Cardiac fibroblast (primary cell): Measurements from ENCODE around the gene PRMT7.
A peak's percentile ranks its signal among the peaks of the same experiment; 100 is the strongest.

Experiments
- DNase-seq, 2 donors: peaks; one replicate each; pipeline versions ENCODE4 v3.0.0 to v3.0.0-alpha.2; 2010; ENCODE audit warnings: low read depth in 2 of 2
- H3K4me3 ChIP-seq, 2 donors: replicated peaks in 1 of 2; 1 replicate in 1 of 2; 2 replicates in 1 of 2; pipeline ENCODE4 v1.5.1; 2011; ENCODE audit warnings: low read depth in 2 of 2, low read length in 2 of 2, mild to moderate bottlenecking in 2 of 2, moderate library complexity in 1 of 2
- TF ChIP-seq, protein P1 (sequence below): IDR thresholded peaks from one replicate; pipeline ENCODE4 v1.5.1; 2011; ENCODE audit warnings: low read depth, mild to moderate bottlenecking, low read length, inconsistent platforms

Gene PRMT7

DNA sequence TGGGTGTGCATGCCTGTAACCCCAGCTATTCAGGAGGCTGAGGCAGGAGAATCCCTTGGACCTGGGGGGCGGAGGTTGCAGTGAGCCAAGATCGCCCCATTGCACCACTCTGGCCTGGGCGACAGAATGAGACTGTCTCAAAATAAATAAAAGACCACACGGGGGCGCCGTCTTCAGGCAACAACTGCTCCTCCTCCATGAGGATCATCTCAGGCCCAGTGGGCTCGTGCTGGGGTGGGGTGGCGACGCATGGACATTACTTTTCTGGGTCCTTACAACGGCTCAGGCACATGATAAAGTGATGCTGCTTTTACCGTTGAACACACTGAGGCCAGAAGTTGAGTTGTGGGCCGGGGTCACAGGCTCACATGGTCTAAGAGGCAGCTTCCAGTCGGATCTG is 56.2 kb downstream of the PRMT7 start:
- peak; percentile 41 to 53 for DNase-seq
- no peak overlapping the region for H3K4me3 ChIP-seq
- TF ChIP-seq, protein P1, sequence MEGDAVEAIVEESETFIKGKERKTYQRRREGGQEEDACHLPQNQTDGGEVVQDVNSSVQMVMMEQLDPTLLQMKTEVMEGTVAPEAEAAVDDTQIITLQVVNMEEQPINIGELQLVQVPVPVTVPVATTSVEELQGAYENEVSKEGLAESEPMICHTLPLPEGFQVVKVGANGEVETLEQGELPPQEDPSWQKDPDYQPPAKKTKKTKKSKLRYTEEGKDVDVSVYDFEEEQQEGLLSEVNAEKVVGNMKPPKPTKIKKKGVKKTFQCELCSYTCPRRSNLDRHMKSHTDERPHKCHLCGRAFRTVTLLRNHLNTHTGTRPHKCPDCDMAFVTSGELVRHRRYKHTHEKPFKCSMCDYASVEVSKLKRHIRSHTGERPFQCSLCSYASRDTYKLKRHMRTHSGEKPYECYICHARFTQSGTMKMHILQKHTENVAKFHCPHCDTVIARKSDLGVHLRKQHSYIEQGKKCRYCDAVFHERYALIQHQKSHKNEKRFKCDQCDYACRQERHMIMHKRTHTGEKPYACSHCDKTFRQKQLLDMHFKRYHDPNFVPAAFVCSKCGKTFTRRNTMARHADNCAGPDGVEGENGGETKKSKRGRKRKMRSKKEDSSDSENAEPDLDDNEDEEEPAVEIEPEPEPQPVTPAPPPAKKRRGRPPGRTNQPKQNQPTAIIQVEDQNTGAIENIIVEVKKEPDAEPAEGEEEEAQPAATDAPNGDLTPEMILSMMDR: peak; percentile 38

DNA sequence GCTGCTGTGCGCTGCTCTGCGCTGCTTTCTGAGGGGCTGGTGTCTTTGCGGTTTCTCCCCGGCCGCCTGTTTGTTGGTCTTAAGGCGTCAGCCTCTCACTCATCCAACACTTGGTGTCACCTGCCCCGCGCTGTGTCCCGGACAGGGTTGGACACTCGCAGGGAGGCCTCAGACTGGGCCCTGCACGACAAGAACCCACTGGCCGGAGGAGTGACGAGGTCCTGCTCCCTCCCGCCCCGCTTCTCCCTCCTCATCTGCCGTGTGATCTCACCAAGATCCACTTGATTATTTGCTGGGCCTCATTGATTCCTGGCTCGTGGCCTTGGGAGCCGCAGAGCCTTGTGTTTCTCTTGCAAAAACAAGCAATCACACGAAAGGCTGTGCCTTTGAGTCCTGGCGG is 56.6 kb downstream of the PRMT7 start:
- H3K4me3 ChIP-seq: no peak overlapping the region
- TF ChIP-seq, protein P1: no peak
- DNase-seq: no peak

DNA sequence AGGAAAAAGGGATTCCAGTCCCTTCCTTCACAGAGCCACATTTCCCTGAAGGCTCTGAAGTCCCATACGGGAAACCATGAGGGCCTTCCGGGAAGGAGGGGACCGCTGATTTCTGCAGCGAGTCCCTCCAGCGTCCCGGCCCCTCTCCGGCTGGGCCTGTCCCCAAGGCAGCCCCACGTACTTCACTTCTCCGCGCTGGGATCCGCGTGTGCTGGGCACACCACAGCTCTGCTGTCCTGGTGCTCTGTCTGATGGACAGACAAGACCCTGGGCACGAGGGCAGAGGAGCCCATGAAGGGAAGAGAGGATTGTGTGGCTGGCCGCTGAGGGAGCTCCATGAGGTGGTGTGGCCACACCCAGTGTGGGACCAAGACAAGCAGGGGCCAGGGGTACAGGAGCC is 57.1 kb downstream of the PRMT7 start:
- DNase-seq: no peak
- TF ChIP-seq, protein P1: no peak
- no peak overlapping the region for H3K4me3 ChIP-seq

DNA sequence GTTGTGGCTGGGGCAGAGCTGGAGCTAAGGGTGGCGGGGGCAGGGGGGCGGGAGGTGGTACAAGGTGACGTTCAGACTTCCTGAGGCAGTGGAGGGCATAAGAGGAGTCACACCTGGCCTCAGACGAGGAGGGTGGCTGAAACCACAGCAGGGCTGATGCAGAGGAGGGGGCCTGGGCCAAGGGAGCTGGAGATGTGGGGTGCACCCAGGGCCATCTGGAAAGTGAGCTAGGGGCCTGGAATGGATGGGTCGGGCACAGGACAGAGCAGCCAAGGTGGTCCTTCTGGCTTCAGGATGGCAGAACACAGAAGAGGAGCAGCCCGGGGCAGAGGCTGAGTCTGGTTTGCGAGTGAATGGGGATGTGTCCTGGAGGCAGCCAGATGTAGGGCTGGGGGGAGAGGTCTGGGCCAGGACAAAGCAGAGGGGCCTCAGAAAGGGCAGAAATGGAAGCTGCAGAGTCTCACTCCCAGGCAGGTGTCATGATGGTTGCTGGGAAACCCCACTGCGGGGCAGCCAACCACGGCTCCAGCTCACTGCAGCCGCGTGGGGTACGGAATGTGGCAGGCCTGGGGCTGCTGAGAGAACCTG is 57.6 kb downstream of the PRMT7 start:
- H3K4me3 ChIP-seq: no peak overlapping the region
- TF ChIP-seq, protein P1: no peak
- DNase-seq: no peak

DNA sequence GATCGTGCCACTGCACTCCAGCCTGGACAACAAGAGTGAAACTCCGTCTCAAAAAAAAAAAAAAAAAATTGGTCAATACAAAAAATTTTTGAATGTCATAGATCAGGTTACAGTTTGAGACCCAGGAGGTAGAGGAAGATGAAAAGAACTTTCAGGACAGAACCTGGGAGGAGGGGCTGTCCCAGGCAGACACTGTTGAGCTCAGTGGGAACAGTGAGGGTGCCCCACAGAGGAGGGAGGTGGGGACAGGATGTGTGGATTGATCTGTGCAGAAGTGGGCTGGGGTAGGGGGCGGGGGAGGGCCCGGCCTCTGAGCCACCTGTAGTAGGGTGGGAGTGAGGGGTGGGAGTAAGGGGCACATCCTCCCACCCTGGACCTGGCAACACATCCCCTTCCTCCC is 58.3 kb downstream of the PRMT7 start:
- H3K4me3 ChIP-seq: no peak overlapping the region
- DNase-seq: no peak
- TF ChIP-seq, protein P1: no peak

DNA sequence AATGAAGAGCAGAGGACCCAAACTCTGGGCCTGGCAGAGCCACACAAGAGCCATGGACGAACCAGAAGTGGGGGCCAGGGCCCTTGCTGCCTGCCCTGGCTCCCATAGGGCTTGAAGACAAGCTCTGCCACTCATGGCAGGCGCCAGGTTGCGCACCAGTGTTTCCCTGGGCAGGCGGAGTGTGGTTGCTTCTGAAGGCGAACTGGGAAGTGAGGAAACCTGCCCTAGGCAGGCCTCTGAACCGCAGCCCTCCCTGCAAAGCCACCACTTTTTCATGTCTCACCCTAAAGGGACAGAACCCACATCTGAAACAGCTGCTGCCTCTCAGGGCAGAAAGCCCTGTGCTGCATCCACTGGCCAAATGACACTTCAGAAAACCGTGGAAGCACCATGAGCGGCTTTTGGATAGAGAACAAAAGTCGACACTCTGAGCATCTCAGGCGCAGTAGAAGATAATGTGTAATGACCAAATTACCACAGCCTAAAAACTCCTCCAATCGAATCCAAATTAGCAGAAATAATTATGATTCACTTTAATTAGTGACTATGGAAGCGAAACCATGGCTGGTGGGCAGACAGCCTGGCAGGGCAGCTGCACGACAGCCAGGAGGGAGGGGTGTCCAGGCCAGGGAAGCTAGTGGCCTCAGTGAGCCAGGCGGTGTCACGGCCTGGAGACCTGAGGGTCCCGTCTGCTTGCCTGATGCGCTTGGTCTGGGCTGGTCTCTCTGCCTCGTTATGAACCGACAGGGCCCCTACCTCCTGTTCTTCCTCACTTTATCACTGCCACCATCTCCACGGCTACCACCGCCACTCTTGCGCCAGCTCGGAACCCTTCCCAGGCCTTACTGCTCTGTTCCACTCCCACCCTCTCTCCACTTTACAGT is 59.1 kb downstream of the PRMT7 start:
- TF ChIP-seq, protein P1: no peak
- no peak overlapping the region for H3K4me3 ChIP-seq
- DNase-seq: no peak
